GM12872 (cell line): ENCODE data around the gene CSTF2.
A peak's percentile ranks its signal among the peaks of the same experiment; 100 is the strongest.

Experiments
- TF ChIP-seq, protein P1 (sequence below): IDR thresholded peaks from 3 replicates; pipeline ENCODE4 v1.5.1; 2011; ENCODE audit warnings: low read depth, mild to moderate bottlenecking, low read length, moderate library complexity; ENCODE audit not compliant: insufficient read depth

Gene CSTF2, protein sequence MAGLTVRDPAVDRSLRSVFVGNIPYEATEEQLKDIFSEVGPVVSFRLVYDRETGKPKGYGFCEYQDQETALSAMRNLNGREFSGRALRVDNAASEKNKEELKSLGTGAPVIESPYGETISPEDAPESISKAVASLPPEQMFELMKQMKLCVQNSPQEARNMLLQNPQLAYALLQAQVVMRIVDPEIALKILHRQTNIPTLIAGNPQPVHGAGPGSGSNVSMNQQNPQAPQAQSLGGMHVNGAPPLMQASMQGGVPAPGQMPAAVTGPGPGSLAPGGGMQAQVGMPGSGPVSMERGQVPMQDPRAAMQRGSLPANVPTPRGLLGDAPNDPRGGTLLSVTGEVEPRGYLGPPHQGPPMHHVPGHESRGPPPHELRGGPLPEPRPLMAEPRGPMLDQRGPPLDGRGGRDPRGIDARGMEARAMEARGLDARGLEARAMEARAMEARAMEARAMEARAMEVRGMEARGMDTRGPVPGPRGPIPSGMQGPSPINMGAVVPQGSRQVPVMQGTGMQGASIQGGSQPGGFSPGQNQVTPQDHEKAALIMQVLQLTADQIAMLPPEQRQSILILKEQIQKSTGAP

DNA sequence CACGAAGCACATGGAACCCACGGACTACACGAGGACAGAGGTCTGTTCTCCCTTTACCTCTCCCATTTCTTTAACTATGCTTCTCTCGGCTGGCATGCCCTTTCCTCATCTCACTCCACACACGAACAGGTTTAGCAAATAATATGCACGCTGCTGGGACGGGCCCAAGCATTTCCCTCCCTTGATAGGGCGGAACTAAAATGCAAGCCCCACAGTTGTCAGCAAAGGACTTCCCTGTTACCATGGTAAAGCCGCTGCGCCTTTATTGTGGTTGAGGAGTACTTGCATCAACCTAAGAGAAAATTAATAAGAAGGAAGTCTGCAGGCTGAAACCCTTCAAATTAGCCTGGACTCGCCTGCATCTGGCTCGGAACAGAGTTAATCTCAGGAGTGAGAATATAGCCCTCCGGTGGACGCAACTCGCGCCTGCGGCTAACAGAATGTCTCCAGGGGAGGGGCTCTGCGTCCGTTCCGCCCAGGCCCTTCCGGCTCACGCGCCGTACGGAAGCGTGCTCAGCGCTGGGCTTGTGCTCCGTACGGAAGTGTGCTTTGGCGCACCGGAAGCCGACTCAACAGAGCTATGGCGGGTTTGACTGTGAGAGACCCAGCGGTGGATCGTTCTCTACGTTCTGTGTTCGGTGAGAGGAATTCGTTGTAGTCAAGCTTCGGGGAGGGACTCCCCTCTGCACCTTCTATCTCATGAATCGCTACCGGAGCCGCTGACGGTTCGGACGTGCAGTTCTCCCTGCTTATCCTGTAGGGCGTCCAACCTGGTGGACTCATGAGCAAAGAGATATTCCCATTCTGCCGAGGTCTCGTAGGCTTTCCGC is at the start of gene CSTF2:
TSS of gene CSTF2 (plus strand) at position 555 of the 830 bp plus-strand sequence. CDS start at position 581, 26 bp downstream.
- TF ChIP-seq, protein P1, sequence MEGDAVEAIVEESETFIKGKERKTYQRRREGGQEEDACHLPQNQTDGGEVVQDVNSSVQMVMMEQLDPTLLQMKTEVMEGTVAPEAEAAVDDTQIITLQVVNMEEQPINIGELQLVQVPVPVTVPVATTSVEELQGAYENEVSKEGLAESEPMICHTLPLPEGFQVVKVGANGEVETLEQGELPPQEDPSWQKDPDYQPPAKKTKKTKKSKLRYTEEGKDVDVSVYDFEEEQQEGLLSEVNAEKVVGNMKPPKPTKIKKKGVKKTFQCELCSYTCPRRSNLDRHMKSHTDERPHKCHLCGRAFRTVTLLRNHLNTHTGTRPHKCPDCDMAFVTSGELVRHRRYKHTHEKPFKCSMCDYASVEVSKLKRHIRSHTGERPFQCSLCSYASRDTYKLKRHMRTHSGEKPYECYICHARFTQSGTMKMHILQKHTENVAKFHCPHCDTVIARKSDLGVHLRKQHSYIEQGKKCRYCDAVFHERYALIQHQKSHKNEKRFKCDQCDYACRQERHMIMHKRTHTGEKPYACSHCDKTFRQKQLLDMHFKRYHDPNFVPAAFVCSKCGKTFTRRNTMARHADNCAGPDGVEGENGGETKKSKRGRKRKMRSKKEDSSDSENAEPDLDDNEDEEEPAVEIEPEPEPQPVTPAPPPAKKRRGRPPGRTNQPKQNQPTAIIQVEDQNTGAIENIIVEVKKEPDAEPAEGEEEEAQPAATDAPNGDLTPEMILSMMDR = 0 out of 3 replicates have a peak, but pooled peaks have one; percentile 9

DNA sequence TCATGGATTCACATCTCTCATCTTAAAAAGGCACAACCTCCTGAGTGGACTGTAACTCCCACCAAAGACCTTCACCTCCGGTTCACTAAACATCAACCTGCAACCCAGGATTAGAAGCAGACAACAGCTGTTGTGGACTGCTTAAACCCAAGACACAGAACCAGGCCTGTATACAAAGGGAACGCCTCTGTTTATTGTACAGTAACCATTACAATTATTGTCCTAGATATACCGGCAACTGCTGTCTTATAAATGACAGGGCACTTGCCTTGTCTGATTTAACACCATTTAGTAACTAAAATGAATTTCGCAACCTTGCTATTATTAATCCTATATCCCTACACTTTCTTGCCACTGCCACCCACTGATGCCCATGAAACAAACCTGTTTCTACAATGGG is 22.8 kb upstream of the CSTF2 start:
- TF ChIP-seq, protein P1 = no peak

DNA sequence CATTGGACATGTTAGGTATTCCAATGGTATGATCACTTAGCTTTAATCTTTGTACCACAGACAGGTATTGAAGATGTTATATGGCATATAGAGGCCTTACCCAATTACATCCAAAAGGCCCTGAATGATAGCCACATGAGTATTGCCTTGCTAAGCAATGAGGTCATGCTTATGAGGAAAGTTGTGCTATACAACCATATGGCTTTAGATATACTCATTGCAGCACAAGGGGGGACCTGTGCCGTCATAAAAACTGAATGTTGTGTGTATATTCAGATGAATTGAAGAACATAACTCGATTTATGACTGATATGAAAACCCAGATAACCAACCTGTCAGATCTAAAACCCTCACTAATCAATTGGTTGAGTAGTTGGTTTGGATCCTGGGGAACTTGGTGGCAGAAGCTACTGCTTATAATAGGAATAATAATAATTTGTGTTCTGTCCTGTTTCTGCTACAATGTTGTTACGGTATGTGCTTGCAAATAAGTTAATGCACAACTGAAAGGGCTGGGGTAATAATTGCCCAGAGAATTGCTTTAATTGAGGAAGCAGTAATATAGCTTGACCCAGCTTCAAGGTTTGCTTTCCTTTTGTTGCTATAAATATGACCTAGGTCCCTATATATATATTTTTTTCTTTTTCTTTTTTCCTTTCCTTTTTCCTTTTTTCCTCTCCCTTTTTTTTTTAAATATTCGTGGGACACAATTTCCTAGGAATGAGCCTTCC is 21.5 kb upstream of the CSTF2 start:
- TF ChIP-seq, protein P1 = no peak

DNA sequence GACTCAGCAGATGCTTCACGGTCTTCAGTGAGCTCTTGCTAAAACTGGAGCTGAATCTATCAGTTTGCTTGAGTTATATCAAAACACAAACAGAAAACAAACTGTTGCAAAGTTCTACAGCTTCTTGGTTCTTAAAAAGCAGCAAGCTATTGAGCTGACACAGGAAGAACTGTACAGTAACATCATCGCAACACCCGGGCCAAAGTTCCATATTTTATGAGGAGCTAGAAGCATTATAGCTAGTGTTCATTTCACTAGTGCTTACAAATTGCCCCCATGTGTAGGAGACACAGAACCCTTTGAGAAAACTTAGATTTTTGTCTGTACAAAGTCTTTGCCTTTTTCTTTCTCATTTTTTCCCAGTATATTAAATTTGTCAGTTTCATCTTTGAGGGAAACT is 17.3 kb upstream of the CSTF2 start:
- TF ChIP-seq, protein P1 = no peak

DNA sequence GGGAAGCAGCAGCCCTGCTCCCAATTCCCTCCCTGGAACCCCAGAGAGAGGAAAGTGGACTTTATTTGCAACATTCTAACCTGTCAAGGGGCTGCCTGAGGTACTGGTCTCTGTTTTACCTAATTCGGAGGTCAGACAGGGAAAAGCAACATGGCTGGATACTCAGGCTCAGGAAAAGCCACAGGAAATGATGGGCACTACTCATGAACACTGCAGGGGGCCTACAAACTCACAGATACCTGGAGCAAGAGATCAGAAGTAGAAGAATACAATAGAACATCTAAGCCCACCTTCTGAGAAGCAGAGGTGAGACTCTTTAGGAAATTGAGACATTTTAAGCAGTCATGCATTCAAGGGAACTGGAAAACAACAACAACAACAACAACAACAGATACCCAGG is 15.4 kb upstream of the CSTF2 start:
- TF ChIP-seq, protein P1 = no peak

DNA sequence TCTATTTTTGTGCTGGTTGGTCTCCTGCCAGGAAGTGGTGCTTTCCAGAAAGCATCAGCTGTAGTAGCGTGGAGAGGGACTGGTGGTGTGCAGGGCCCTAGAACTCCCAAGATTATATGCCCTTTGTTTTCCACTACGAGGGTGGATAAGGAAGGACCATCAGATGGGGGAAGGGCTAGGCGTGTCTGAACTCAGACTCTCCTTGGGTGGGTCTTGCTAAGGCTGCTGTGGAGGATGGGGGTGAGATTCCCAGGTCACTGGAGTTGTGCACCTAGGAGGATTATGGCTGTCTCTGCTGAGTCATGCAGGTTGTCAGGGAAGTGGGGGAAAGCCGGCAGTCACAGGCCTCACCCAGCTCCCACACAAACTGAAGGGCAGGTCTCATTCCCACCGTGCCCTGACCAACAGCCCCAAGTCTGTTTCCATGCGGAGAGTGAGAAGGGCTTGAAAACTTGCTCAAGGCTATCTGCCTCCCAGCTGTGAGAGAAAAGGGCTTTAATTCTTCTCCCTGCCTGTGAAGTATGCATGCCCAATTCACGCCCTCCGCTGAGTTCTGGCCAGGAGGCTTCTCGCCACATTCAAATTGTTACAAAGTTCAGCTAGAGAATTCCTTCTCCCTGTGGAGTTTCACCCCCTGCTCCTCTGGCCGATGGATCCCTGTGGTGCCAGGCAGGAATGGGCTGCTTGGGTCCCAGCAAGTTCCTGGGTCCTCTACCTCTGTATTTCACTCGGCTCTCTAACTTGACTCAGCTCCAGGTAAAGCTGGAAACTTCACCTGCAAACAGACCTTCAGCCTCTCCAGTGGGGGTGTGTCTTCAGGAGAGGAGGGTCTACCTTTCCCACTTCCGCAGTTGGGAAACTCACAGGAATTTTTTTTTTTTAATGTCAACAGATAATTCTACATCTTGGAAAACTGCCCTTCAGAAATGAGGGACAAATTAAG is 7.7 kb upstream of the CSTF2 start:
- TF ChIP-seq, protein P1 = no peak
